CD4-positive, alpha-beta T cell (primary cell): Measurements from ENCODE around the gene HHAT. TPM values are rescaled to one million over a fixed set of nuclear protein-coding genes. Genes with fewer than 3 reads are reported as not detected.

Experiments
- ATAC-seq: fragments of 200-7000 bp; cut with Tn5 transposase; one replicate; pipeline ENCODE4 v1.10.0; 2022; ENCODE audit warnings: mild to moderate bottlenecking; ENCODE audit not compliant: poor library complexity
- CTCF ChIA-PET: fragments of 350-600 bp; sonication (Branson Sonifier 250); formaldehyde crosslinking; loops from one replicate; lab custom pipeline; 2021; ENCODE audit warnings: antibody characterized with exemption, inconsistent platforms; lab: Charles Lee
- POLR2A ChIA-PET: fragments of 350-600 bp; sonication (Branson Sonifier 250); formaldehyde crosslinking; loops from one replicate; lab custom pipeline; 2021; ENCODE audit warnings: antibody characterized with exemption, inconsistent platforms; lab: Charles Lee
- DNase-seq, 14 experiments: peaks; one replicate each; pipeline ENCODE4 v3.0.0-alpha.2; 2013 to 2020; ENCODE audit warnings: mixed read lengths in 2 of 14
- H3K27ac ChIP-seq, 2 donors: one replicate each; pipeline versions ENCODE4 v1.5.1 to v1.7.0; 2013; ENCODE audit warnings: low read length in 2 of 2, low read depth in 1 of 2, mild to moderate bottlenecking in 1 of 2
- H3K27me3 ChIP-seq, 2 experiments: 1 replicate in 1 of 2; 2 replicates in 1 of 2; pipeline versions ENCODE4 v1.6.1 to v1.7.0; 2013; ENCODE audit warnings: low read length in 2 of 2, control low read depth in 1 of 2, mild to moderate bottlenecking in 1 of 2, moderate library complexity in 1 of 2; ENCODE audit not compliant: insufficient read depth in 2 of 2, control insufficient read depth in 1 of 2
- H3K36me3 ChIP-seq: one replicate; pipeline ENCODE4 v1.6.1; 2013; ENCODE audit warnings: low read length, control low read depth; ENCODE audit not compliant: insufficient read depth
- H3K4me1 ChIP-seq: one replicate; pipeline ENCODE4 v1.6.1; 2013; ENCODE audit warnings: low read length, control low read depth; ENCODE audit not compliant: insufficient read depth
- H3K4me3 ChIP-seq: one replicate; pipeline ENCODE4 v1.5.1; 2013; ENCODE audit warnings: mild to moderate bottlenecking, low read length, moderate library complexity
- H3K9me3 ChIP-seq, 2 experiments: 1 replicate in 1 of 2; 2 replicates in 1 of 2; pipeline versions ENCODE4 v1.6.1 to v1.7.0; 2013; ENCODE audit warnings: low read length in 2 of 2, mild to moderate bottlenecking in 2 of 2, control low read depth in 1 of 2, moderate library complexity in 1 of 2; ENCODE audit not compliant: control insufficient read depth in 1 of 2, insufficient read depth in 1 of 2
- H3K27ac Mint-ChIP-seq: one replicate; pipeline ENCODE4 v1.8.0; 2020; ENCODE audit warnings: mixed read lengths
- H3K27me3 Mint-ChIP-seq: one replicate; pipeline ENCODE4 v1.8.0; 2021; ENCODE audit warnings: mixed read lengths
- H3K36me3 Mint-ChIP-seq: one replicate; pipeline ENCODE4 v1.8.0; 2021; ENCODE audit warnings: low read depth, mixed read lengths
- H3K4me1 Mint-ChIP-seq: one replicate; pipeline ENCODE4 v1.8.0; 2021; ENCODE audit warnings: low read depth, mixed read lengths
- H3K4me3 Mint-ChIP-seq: one replicate; pipeline ENCODE4 v1.8.0; 2020; ENCODE audit warnings: mild to moderate bottlenecking, mixed read lengths
- H3K9me3 Mint-ChIP-seq: one replicate; pipeline ENCODE4 v1.8.0; 2020; ENCODE audit warnings: mixed read lengths
- CTCF ChIP-seq: fragments of 200-600 bp; IDR thresholded peaks from one replicate; pipeline ENCODE4 v1.8.0; 2022; ENCODE audit warnings: antibody characterized with exemption, mild to moderate bottlenecking
- intact Hi-C, 2 experiments: fragments of 100-400 bp; cut with DNase I in 1 of 2; cut with micrococcal nuclease in 1 of 2; formaldehyde crosslinking; loops; one replicate each; pipeline versions ENCODE4 v1.15.1 to v1.9.0; 2023 to 2025; cut with DNase I, micrococcal nuclease
- total RNA-seq, 174 experiments: library from RNA in 2 of 174; stranded (reverse) in 2 of 174; gene quantifications; one replicate each; pipeline ENCODE4 v1.2.3 and lab custom pipeline; 2021 to 2026

Gene HHAT
- total RNA-seq, 2 experiments from 2014 or later = 3.1 to 3.3 TPM

GRCh38 chr1:210624722-210625121 lies 296.0 kb downstream of the HHAT start:
- Histone ChIP-seq H3K9me3 (no peaks in the 10 kb centered on the region), H3K27ac (no peak overlapping the region), H3K4me1 (no peaks in the 10 kb centered on the region), H3K36me3 (no peaks in the 10 kb centered on the region), H3K4me3 (no peak overlapping the region), H3K27me3 (no peaks in the 10 kb centered on the region)
- ChIA-PET POLR2A (no interaction called here), CTCF (interaction anchor here (0.6 kb wide), 1 partner anchor 32 kb away, joined by 3 read pairs; no protein-coding TSS in a partner anchor)
- ATAC-seq (no peak), DNase-seq (no peak)
- Mint-ChIP-seq H3K36me3 (no peaks in the 10 kb centered on the region), H3K4me1 (no peaks in the 10 kb centered on the region), H3K9me3 (no peaks in the 10 kb centered on the region), H3K27ac (no peak overlapping the region), H3K27me3 (no peaks in the 10 kb centered on the region), H3K4me3 (no peak overlapping the region)
- intact Hi-C loops = no loop called here
- no peak for TF ChIP-seq CTCF

GRCh38 chr1:210625715-210626114 lies 297.0 kb downstream of the HHAT start:
- Histone ChIP-seq H3K36me3 (no peaks in the 10 kb centered on the region), H3K27ac (no peak overlapping the region), H3K4me1 (no peaks in the 10 kb centered on the region), H3K4me3 (no peak overlapping the region), H3K9me3 (no peaks in the 10 kb centered on the region), H3K27me3 (no peaks in the 10 kb centered on the region)
- ChIA-PET POLR2A (no interaction called here), CTCF (no interaction called here)
- Mint-ChIP-seq H3K27ac (no peak overlapping the region), H3K27me3 (no peaks in the 10 kb centered on the region), H3K4me3 (no peak overlapping the region), H3K4me1 (no peaks in the 10 kb centered on the region), H3K9me3 (no peaks in the 10 kb centered on the region), H3K36me3 (no peaks in the 10 kb centered on the region)
- DNase-seq = no peak
- no peak for ATAC-seq
- intact Hi-C loops = no loop called here
- no peak for TF ChIP-seq CTCF

GRCh38 chr1:210626341-210626740 lies 297.6 kb downstream of the HHAT start:
- ChIA-PET POLR2A (no interaction called here), CTCF (no interaction called here)
- no peak for TF ChIP-seq CTCF
- Histone ChIP-seq H3K9me3 (no peaks in the 10 kb centered on the region), H3K36me3 (no peaks in the 10 kb centered on the region), H3K4me1 (no peaks in the 10 kb centered on the region), H3K4me3 (no peak overlapping the region), H3K27ac (no peak overlapping the region), H3K27me3 (no peaks in the 10 kb centered on the region)
- no peaks in the 10 kb centered on the region for H3K4me1 Mint-ChIP-seq
- ATAC-seq (no peak), DNase-seq (no peak)
- no peaks in the 10 kb centered on the region for H3K27me3 Mint-ChIP-seq
- H3K27ac Mint-ChIP-seq = no peak overlapping the region
- no peaks in the 10 kb centered on the region for H3K9me3 Mint-ChIP-seq
- H3K4me3 Mint-ChIP-seq = no peak overlapping the region
- no peaks in the 10 kb centered on the region for H3K36me3 Mint-ChIP-seq
- intact Hi-C loops = no loop called here
